IPS-15b (cell line): ENCODE data around the gene PDE4B.
"Not testable (repeated sequence)": the region's sequence is repeated elsewhere in the genome, so short reads cannot be mapped to it uniquely, and the experiment has no call there.

Experiments
- H3K27me3 ChIP-seq: one replicate; pipeline ENCODE4 v1.6.1; 2013; ENCODE audit warnings: low read length; ENCODE audit not compliant: control insufficient read depth, insufficient read depth
- H3K36me3 ChIP-seq: one replicate; pipeline ENCODE4 v1.6.1; 2013; ENCODE audit warnings: low read length; ENCODE audit not compliant: control insufficient read depth, insufficient read depth
- H3K4me1 ChIP-seq: one replicate; pipeline ENCODE4 v1.6.1; 2013; ENCODE audit warnings: mild to moderate bottlenecking, low read length; ENCODE audit not compliant: control insufficient read depth, insufficient read depth
- H3K4me3 ChIP-seq: one replicate; pipeline ENCODE4 v1.5.1; 2013; ENCODE audit warnings: low read depth, low read length
- H3K9ac ChIP-seq: one replicate; pipeline ENCODE4 v1.6.1; 2013; ENCODE audit warnings: low read depth, mild to moderate bottlenecking, low read length
- H3K9me3 ChIP-seq: one replicate; pipeline ENCODE4 v1.6.1; 2013; ENCODE audit warnings: mild to moderate bottlenecking, low read length; ENCODE audit not compliant: control insufficient read depth, insufficient read depth

PDE4B gene

GRCh38 chr1:66112744-66113400 lies 320.2 kb downstream of the PDE4B start:
- H3K4me1 ChIP-seq: no peaks in the 10 kb centered on the region
- no peak overlapping the region for H3K9ac ChIP-seq
- H3K27me3 ChIP-seq: no peaks in the 10 kb centered on the region
- no peak overlapping the region for H3K4me3 ChIP-seq
- no peaks in the 10 kb centered on the region for H3K9me3 ChIP-seq
- no peaks in the 10 kb centered on the region for H3K36me3 ChIP-seq

- H3K9me3 ChIP-seq: no peaks in the 10 kb centered on the region
- no peak overlapping the region for H3K9ac ChIP-seq
- H3K36me3 ChIP-seq: no peaks in the 10 kb centered on the region
- no peaks in the 10 kb centered on the region for H3K4me1 ChIP-seq
- no peaks in the 10 kb centered on the region for H3K27me3 ChIP-seq
- no peak overlapping the region for H3K4me3 ChIP-seq
These were observed 326.5 kb downstream of the PDE4B start for GRCh38 chr1:66119148-66119547.

- H3K9me3 ChIP-seq: no peaks in the 10 kb centered on the region
- H3K4me3 ChIP-seq: no peak overlapping the region
- no peak overlapping the region for H3K9ac ChIP-seq
- H3K4me1 ChIP-seq: no peaks in the 10 kb centered on the region
- H3K36me3 ChIP-seq: no peaks in the 10 kb centered on the region
- H3K27me3 ChIP-seq: no peaks in the 10 kb centered on the region
These were observed 332.0 kb downstream of the PDE4B start for GRCh38 chr1:66124670-66125069.

- H3K4me1 ChIP-seq, H3K36me3 ChIP-seq, H3K9ac ChIP-seq, H3K9me3 ChIP-seq, H3K27me3 ChIP-seq, H3K4me3 ChIP-seq: not testable (repeated sequence)
These were observed 335.9 kb downstream of the PDE4B start for GRCh38 chr1:66128641-66129040.

- Histone ChIP-seq H3K36me3 (no peaks in the 10 kb centered on the region), H3K4me1 (no peaks in the 10 kb centered on the region), H3K9ac (no peak overlapping the region), H3K27me3 (no peaks in the 10 kb centered on the region), H3K4me3 (no peak overlapping the region), H3K9me3 (no peaks in the 10 kb centered on the region)
These were observed 339.6 kb downstream of the PDE4B start for GRCh38 chr1:66132324-66132723.

GRCh38 chr1:66134004-66134403 lies 341.3 kb downstream of the PDE4B start:
- no peaks in the 10 kb centered on the region for H3K27me3 ChIP-seq
- no peaks in the 10 kb centered on the region for H3K4me1 ChIP-seq
- no peak overlapping the region for H3K4me3 ChIP-seq
- no peak overlapping the region for H3K9ac ChIP-seq
- H3K36me3 ChIP-seq: no peaks in the 10 kb centered on the region
- no peaks in the 10 kb centered on the region for H3K9me3 ChIP-seq

GRCh38 chr1:66135161-66135560 lies 342.5 kb downstream of the PDE4B start:
- Histone ChIP-seq H3K4me1 (no peaks in the 10 kb centered on the region), H3K9ac (no peak overlapping the region), H3K4me3 (no peak overlapping the region), H3K27me3 (no peaks in the 10 kb centered on the region), H3K9me3 (no peaks in the 10 kb centered on the region), H3K36me3 (no peaks in the 10 kb centered on the region)

- not testable (repeated sequence) for H3K9ac ChIP-seq, H3K9me3 ChIP-seq, H3K36me3 ChIP-seq, H3K27me3 ChIP-seq, H3K4me3 ChIP-seq, H3K4me1 ChIP-seq
These were observed 343.7 kb downstream of the PDE4B start for GRCh38 chr1:66136423-66136822.

- Histone ChIP-seq H3K9me3 (no peaks in the 10 kb centered on the region), H3K4me3 (no peak overlapping the region), H3K9ac (no peak overlapping the region), H3K4me1 (no peaks in the 10 kb centered on the region), H3K36me3 (no peaks in the 10 kb centered on the region), H3K27me3 (no peaks in the 10 kb centered on the region)
These were observed 344.5 kb downstream of the PDE4B start for GRCh38 chr1:66137235-66137634.

- H3K4me3 ChIP-seq: no peak overlapping the region
- H3K9ac ChIP-seq: no peak overlapping the region
- no peaks in the 10 kb centered on the region for H3K9me3 ChIP-seq
- no peaks in the 10 kb centered on the region for H3K36me3 ChIP-seq
- no peaks in the 10 kb centered on the region for H3K4me1 ChIP-seq
- no peaks in the 10 kb centered on the region for H3K27me3 ChIP-seq
These were observed 345.9 kb downstream of the PDE4B start for GRCh38 chr1:66138613-66139012.

- Histone ChIP-seq H3K9ac (no peak overlapping the region), H3K9me3 (no peaks in the 10 kb centered on the region), H3K4me3 (no peak overlapping the region), H3K36me3 (no peaks in the 10 kb centered on the region), H3K27me3 (no peaks in the 10 kb centered on the region), H3K4me1 (no peaks in the 10 kb centered on the region)
These were observed 347.4 kb downstream of the PDE4B start for GRCh38 chr1:66140072-66140471.

- no peaks in the 10 kb centered on the region for H3K27me3 ChIP-seq
- H3K9me3 ChIP-seq: no peaks in the 10 kb centered on the region
- H3K36me3 ChIP-seq: no peaks in the 10 kb centered on the region
- H3K4me1 ChIP-seq: no peaks in the 10 kb centered on the region
- H3K9ac ChIP-seq: no peak overlapping the region
- H3K4me3 ChIP-seq: no peak overlapping the region
These were observed 351.0 kb downstream of the PDE4B start for GRCh38 chr1:66143651-66144050.
